PFSK-1 (cell line): ENCODE measurements around the gene FAM53A.

Experiments
- FOXP2 ChIP-seq: optimal IDR thresholded peaks from 2 replicates; pipeline ENCODE3; 2011; ENCODE audit warnings: borderline replicate concordance, control low read depth, inconsistent platforms; ENCODE audit not compliant: insufficient read depth; ENCODE audit errors: extremely low read length, extremely low read depth
- POLR2AphosphoS5 ChIP-seq: IDR thresholded peaks from 2 replicates; pipeline ENCODE4 v1.6.1; 2012; ENCODE audit warnings: low read depth, mild to moderate bottlenecking, control low read depth, low read length, moderate library complexity
- REST ChIP-seq, 2 experiments: IDR thresholded peaks; 2 replicates each; pipeline versions ENCODE4 v1.6.1 to v1.8.0; 2011 to 2012; ENCODE audit warnings: low read depth in 2 of 2, low read length in 2 of 2, control low read depth in 1 of 2, inconsistent platforms in 1 of 2, mild to moderate bottlenecking in 1 of 2, moderate library complexity in 1 of 2; ENCODE audit not compliant: insufficient read depth in 1 of 2
- SIN3A ChIP-seq: IDR thresholded peaks from 2 replicates; pipeline ENCODE4 v1.6.1; 2012; ENCODE audit warnings: mild to moderate bottlenecking, low read length, moderate library complexity, borderline replicate concordance; ENCODE audit not compliant: insufficient read depth
- TAF1 ChIP-seq: IDR thresholded peaks from 2 replicates; pipeline ENCODE4 v1.6.1; 2012; ENCODE audit warnings: low read length, control low read depth, borderline replicate concordance; ENCODE audit not compliant: insufficient read depth

Gene FAM53A

DNA sequence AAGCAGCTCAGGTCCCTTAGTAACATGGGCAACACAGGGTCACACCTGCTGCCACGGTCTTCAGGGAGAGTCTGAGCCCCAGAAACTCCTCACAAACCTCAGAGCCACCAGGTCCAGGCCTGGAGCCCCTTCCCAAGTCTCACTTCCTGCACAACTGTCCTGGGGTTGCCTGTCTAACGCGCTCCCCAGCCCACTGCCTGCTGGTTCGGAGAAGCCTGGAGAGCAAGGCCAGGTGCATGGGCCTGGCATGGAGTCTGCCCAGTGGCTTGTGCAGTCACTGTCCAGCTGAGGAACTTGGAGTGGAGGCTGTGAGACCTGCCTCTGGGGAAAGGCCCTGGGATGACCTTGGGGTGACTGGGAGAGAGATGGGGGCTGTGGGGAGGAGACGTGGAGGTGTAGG is 28.0 kb downstream of the FAM53A start:
- no peak for TF ChIP-seq POLR2AphosphoS5
- no peak for TF ChIP-seq TAF1
- no peak for TF ChIP-seq REST (IDR thresholded peaks at IDR 0.05; ENCODE audit: insufficient read depth in 1 of 2, low read depth in 2 of 2, low read length in 2 of 2)
- no peak for TF ChIP-seq FOXP2
- no peak for TF ChIP-seq SIN3A

GRCh38 chr4:1655676-1656075 is 28.4 kb downstream of the FAM53A start:
- TF ChIP-seq TAF1 (no peak), POLR2AphosphoS5 (no peak), REST (IDR thresholded peaks at IDR 0.05; ENCODE audit: insufficient read depth in 1 of 2, low read depth in 2 of 2, low read length in 2 of 2) (no peak), SIN3A (no peak), FOXP2 (no peak)

DNA sequence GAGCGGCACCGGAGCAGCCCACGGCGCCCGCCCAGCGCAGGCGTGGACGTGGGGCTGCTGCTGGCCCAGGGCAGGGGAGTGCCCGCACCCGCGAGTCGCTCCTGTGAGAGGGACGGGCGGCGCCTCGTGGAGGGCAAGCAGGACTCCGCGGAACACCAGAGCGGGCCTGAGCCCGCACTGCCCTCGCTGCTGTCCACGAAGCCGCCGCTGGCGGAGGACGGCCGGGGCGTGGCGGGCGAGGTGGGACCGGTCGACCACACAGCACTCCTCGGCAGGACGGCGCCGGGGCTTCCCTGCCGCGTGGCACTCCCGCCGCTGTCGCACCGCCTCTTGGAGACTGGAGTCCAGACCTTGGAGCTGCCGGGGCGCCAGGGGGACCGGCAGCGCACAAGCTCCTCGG is 29.0 kb downstream of the FAM53A start:
- no peak for TF ChIP-seq FOXP2

GRCh38 chr4:1654216-1654955 is 29.7 kb downstream of the FAM53A start:
- TF ChIP-seq TAF1 (no peak), POLR2AphosphoS5 (no peak), FOXP2 (no peak), REST (IDR thresholded peaks at IDR 0.05; ENCODE audit: insufficient read depth in 1 of 2, low read depth in 2 of 2, low read length in 2 of 2) (no peak), SIN3A (no peak)

DNA sequence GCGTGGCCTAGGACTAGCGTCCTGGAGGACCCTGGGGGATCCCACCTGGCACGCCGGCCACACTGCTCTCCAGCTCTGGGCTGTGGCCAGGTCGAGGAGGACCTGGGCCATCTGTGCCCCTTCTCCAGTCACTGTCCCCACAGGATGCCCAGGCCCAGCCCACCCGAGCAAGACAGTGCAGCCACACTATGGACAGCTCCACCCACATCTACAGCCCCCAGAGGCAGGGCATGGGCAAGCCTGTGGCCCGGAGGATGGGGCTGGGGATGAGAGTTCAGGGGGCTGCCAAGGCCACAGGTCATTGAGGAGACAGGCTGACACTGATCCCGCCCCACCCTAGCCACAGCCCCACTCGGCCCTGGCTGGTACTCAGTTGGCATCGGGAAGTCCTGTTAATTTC is 30.3 kb downstream of the FAM53A start:
- TF ChIP-seq REST (IDR thresholded peaks at IDR 0.05; ENCODE audit: insufficient read depth in 1 of 2, low read depth in 2 of 2, low read length in 2 of 2): no peak
- TF ChIP-seq TAF1: no peak
- TF ChIP-seq FOXP2: no peak
- TF ChIP-seq POLR2AphosphoS5: no peak
- TF ChIP-seq SIN3A: no peak
